H9 (cell line): ENCODE results near the gene GGCX. TPM values are rescaled to one million over a fixed set of nuclear protein-coding genes. Genes with fewer than 3 reads are reported as not detected.
A peak's percentile ranks its signal among the peaks of the same experiment; 100 is the strongest.

Experiments used
- DNase-seq: peaks from one replicate; pipeline ENCODE4 v3.0.0-alpha.2; 2017
- H2AFZ ChIP-seq: one replicate; pipeline ENCODE4 v1.6.1; 2013; ENCODE audit warnings: mild to moderate bottlenecking, low read length, control low read depth, moderate library complexity
- H2AK5ac ChIP-seq: 2 replicates; pipeline ENCODE4 v1.6.1; 2013; ENCODE audit warnings: low read length, control low read depth, mixed read lengths; ENCODE audit not compliant: insufficient read length
- H2BK120ac ChIP-seq: one replicate; pipeline ENCODE4 v1.6.1; 2013; ENCODE audit warnings: low read depth, mild to moderate bottlenecking, low read length, control low read depth, inconsistent platforms; ENCODE audit not compliant: poor library complexity, severe bottlenecking
- H2BK12ac ChIP-seq: 2 replicates; pipeline ENCODE4 v1.6.1; 2013; ENCODE audit warnings: low read length, control low read depth, mixed read lengths, low read depth; ENCODE audit not compliant: insufficient read length
- H2BK15ac ChIP-seq: 2 replicates; pipeline ENCODE4 v1.6.1; 2013; ENCODE audit warnings: low read depth, low read length, control low read depth
- H2BK20ac ChIP-seq: one replicate; pipeline ENCODE4 v1.6.1; 2013; ENCODE audit warnings: low read depth, mild to moderate bottlenecking, low read length, control low read depth, inconsistent platforms; ENCODE audit not compliant: poor library complexity, severe bottlenecking
- H2BK5ac ChIP-seq: 2 replicates; pipeline ENCODE4 v1.6.1; 2013; ENCODE audit warnings: low read length, control low read depth, mixed read lengths; ENCODE audit not compliant: insufficient read length
- H3K14ac ChIP-seq: 2 replicates; pipeline ENCODE4 v1.6.1; 2013; ENCODE audit warnings: low read length, control low read depth; ENCODE audit not compliant: insufficient read depth
- H3K18ac ChIP-seq: 2 replicates; pipeline ENCODE4 v1.6.1; 2013; ENCODE audit warnings: low read depth, mild to moderate bottlenecking, mixed read lengths, low read length, control low read depth; ENCODE audit not compliant: insufficient read length
- H3K23ac ChIP-seq: 2 replicates; pipeline ENCODE4 v1.6.1; 2013; ENCODE audit warnings: low read length, control low read depth, mixed read lengths, low read depth; ENCODE audit not compliant: insufficient read length
- H3K23me2 ChIP-seq: 2 replicates; pipeline ENCODE4 v1.6.1; 2013; ENCODE audit warnings: low read depth, mild to moderate bottlenecking, mixed read lengths, low read length, control low read depth; ENCODE audit not compliant: insufficient read length, poor library complexity, severe bottlenecking
- H3K27ac ChIP-seq: 2 replicates; pipeline ENCODE4 v1.5.1; 2013; ENCODE audit warnings: low read length, control low read depth, mixed read lengths, low read depth; ENCODE audit not compliant: insufficient read length
- H3K27me3 ChIP-seq: 2 replicates; pipeline ENCODE4 v1.6.1; 2013; ENCODE audit warnings: low read length, control low read depth, inconsistent platforms; ENCODE audit not compliant: insufficient read depth
- H3K4ac ChIP-seq: 2 replicates; pipeline ENCODE4 v1.6.1; 2013; ENCODE audit warnings: low read depth, mild to moderate bottlenecking, control low read depth, inconsistent platforms, low read length, moderate library complexity
- H3K4me1 ChIP-seq: 2 replicates; pipeline ENCODE4 v1.6.1; 2013; ENCODE audit warnings: low read length, control low read depth, inconsistent platforms; ENCODE audit not compliant: insufficient read depth
- H3K4me2 ChIP-seq: 2 replicates; pipeline ENCODE4 v1.6.1; 2013; ENCODE audit warnings: low read length, control low read depth, mixed read lengths; ENCODE audit not compliant: insufficient read length, insufficient read depth
- H3K56ac ChIP-seq: 2 replicates; pipeline ENCODE4 v1.6.1; 2013; ENCODE audit warnings: low read depth, mild to moderate bottlenecking, mixed read lengths, low read length, control low read depth; ENCODE audit not compliant: insufficient read length
- H3K79me1 ChIP-seq: 2 replicates; pipeline ENCODE4 v1.6.1; 2013; ENCODE audit warnings: low read depth, mild to moderate bottlenecking, moderate library complexity, low read length, control low read depth, inconsistent platforms; ENCODE audit not compliant: insufficient read depth, poor library complexity, severe bottlenecking
- H3K79me2 ChIP-seq: 2 replicates; pipeline ENCODE4 v1.6.1; 2013; ENCODE audit warnings: low read length, control low read depth, inconsistent platforms; ENCODE audit not compliant: insufficient read depth
- H3K9ac ChIP-seq: 2 replicates; pipeline ENCODE4 v1.6.1; 2013; ENCODE audit warnings: low read length, control low read depth, mixed read lengths; ENCODE audit not compliant: insufficient read length; ENCODE audit errors: extremely low read depth
- H3K9me3 ChIP-seq: one replicate; pipeline ENCODE4 v1.6.1; 2013; ENCODE audit warnings: low read depth, low read length, inconsistent platforms; ENCODE audit not compliant: control insufficient read depth
- H3T11ph ChIP-seq: one replicate; pipeline ENCODE4 v1.6.1; 2013; ENCODE audit warnings: mild to moderate bottlenecking, low read length, control low read depth, inconsistent platforms
- H4K20me1 ChIP-seq: one replicate; pipeline ENCODE4 v1.6.1; 2013; ENCODE audit not compliant: control insufficient read depth, insufficient read length, insufficient read depth
- H4K5ac ChIP-seq: 2 replicates; pipeline ENCODE4 v1.6.1; 2013; ENCODE audit warnings: low read depth, mild to moderate bottlenecking, mixed read lengths, low read length, control low read depth; ENCODE audit not compliant: insufficient read length
- H4K8ac ChIP-seq: replicated peaks from 2 replicates; pipeline ENCODE4 v1.6.1; 2013; ENCODE audit warnings: low read length, control low read depth, mixed read lengths, low read depth; ENCODE audit not compliant: insufficient read length
- H4K91ac ChIP-seq: 2 replicates; pipeline ENCODE4 v1.6.1; 2013; ENCODE audit warnings: low read depth, mild to moderate bottlenecking, moderate library complexity, mixed read lengths, low read length, control low read depth; ENCODE audit not compliant: insufficient read length
- H3K27ac Mint-ChIP-seq, 3 experiments: 2 replicates in 2 of 3; 3 replicates in 1 of 3; pipeline ENCODE4 v1.8.0; 2020 to 2021; ENCODE audit warnings: mixed read lengths in 3 of 3, mild to moderate bottlenecking in 1 of 3, moderate library complexity in 1 of 3
- H3K27me3 Mint-ChIP-seq: 2 replicates; pipeline ENCODE4 v1.8.0; 2021; ENCODE audit warnings: low read depth, mild to moderate bottlenecking, moderate library complexity, mixed read lengths
- H3K36me3 Mint-ChIP-seq, 3 experiments: 2 replicates in 2 of 3; 3 replicates in 1 of 3; pipeline ENCODE4 v1.8.0; 2020 to 2021; ENCODE audit warnings: low read depth in 3 of 3, mixed read lengths in 3 of 3; ENCODE audit not compliant: insufficient read depth in 1 of 3
- H3K4me1 Mint-ChIP-seq, 2 experiments: 2 replicates each; pipeline ENCODE4 v1.8.0; 2020; ENCODE audit warnings: mixed read lengths in 2 of 2
- H3K4me3 Mint-ChIP-seq, 2 experiments: 2 replicates in 1 of 2; 3 replicates in 1 of 2; pipeline ENCODE4 v1.8.0; 2020 to 2021; ENCODE audit warnings: mild to moderate bottlenecking in 2 of 2, mixed read lengths in 2 of 2, moderate library complexity in 1 of 2
- H3K9me3 Mint-ChIP-seq, 2 experiments: 2 replicates in 1 of 2; 3 replicates in 1 of 2; pipeline ENCODE4 v1.8.0; 2020; ENCODE audit warnings: mild to moderate bottlenecking in 2 of 2, mixed read lengths in 2 of 2, moderate library complexity in 1 of 2
- CTCF ChIP-seq: fragments of 200-600 bp; sonication (generic); conservative IDR thresholded peaks from 3 replicates; pipeline ENCODE4 v1.8.0; 2021; ENCODE audit warnings: antibody characterized with exemption, mild to moderate bottlenecking
- WGBS: extraction: QIAGEN DNeasy Blood & Tissue Kit; methylation state at CpG from one replicate; pipeline ENCODE4 v1.1.7; 2013; ENCODE audit warnings: missing lambda C conversion rate, low lambda C conversion rate, mixed read lengths; ENCODE audit not compliant: insufficient read length; ENCODE audit errors: extremely low coverage; 5-methylcytosine and 5-hydroxymethylcytosine counted together
- long read RNA-seq: library from polyadenylated mRNA; unstranded; transcript quantifications from one replicate; pipeline ENCODE4 v2.0.0, GENCODE V29; 2020
- total RNA-seq: library from RNA; stranded (reverse); gene quantifications from 2 replicates; pipeline ENCODE4 v1.2.1, GENCODE V29; 2021

Gene GGCX
- total RNA-seq: 32.2 and 32.9 TPM in 2 replicates
- long read RNA-seq, full-length matches to known transcripts: 75 of 99 reads
- long read RNA-seq, partial matches to known transcripts: 4 of 99 reads
- long read RNA-seq, other reads (novel, unspliced or antisense): 20 of 99 reads

- no peak within 1 kb of the TSS for H2BK12ac ChIP-seq
- no peak within 1 kb of the TSS for H2AK5ac ChIP-seq
- H3K9me3 Mint-ChIP-seq: no peaks in the 10 kb centered on the region
- H4K91ac ChIP-seq: no peak within 1 kb of the TSS
- H3K56ac ChIP-seq: no peak within 1 kb of the TSS
- no peaks in the 10 kb centered on the region for H4K20me1 ChIP-seq
- no peak within 1 kb of the TSS for H2AFZ ChIP-seq
- H2BK20ac ChIP-seq: no peak within 1 kb of the TSS
- H3K27me3 Mint-ChIP-seq: peaks cover 21% of the 10 kb centered on the region
- H3K79me2 ChIP-seq: peaks cover 5% of the 10 kb centered on the region; the same call in 1 of the 2 replicates
- no peak within 1 kb of the TSS for H4K8ac ChIP-seq
- H3K9me3 ChIP-seq: no peaks in the 10 kb centered on the region
- H3K4ac ChIP-seq: no peak within 1 kb of the TSS
- peak within 1 kb of the TSS; percentile 90 for H3K14ac ChIP-seq
- H3K4me2 ChIP-seq: peak within 1 kb of the TSS; percentile 56
- no peak for TF ChIP-seq CTCF
- H3K4me3 Mint-ChIP-seq: peak within 1 kb of the TSS; percentile 91 to 97
- H3K4me1 Mint-ChIP-seq: peaks cover 12 to 13% of the 10 kb centered on the region in 2 experiments; a peak in 3 of 4 replicates
- peak within 1 kb of the TSS; percentile 71 for H3K18ac ChIP-seq
- H2BK15ac ChIP-seq: no peak within 1 kb of the TSS
- no peaks in the 10 kb centered on the region for H3K23me2 ChIP-seq
- H3K27me3 ChIP-seq: no peaks in the 10 kb centered on the region
- H3T11ph ChIP-seq: no peak within 1 kb of the TSS
- H2BK5ac ChIP-seq: no peak within 1 kb of the TSS
- H3K23ac ChIP-seq: no peak within 1 kb of the TSS
- no peaks in the 10 kb centered on the region for H3K79me1 ChIP-seq
- no peak within 1 kb of the TSS for H4K5ac ChIP-seq
- H3K4me1 ChIP-seq: no peaks in the 10 kb centered on the region
- peaks cover 7 to 10% (median 7%) of the 10 kb centered on the region in 3 experiments for H3K36me3 Mint-ChIP-seq
- peak within 1 kb of the TSS; percentile 43 for H3K27ac ChIP-seq
- peak within 1 kb of the TSS; percentile 99 for H3K27ac Mint-ChIP-seq
- no CpG with 5 or more reads among the region's 64 CpGs for WGBS
- H2BK120ac ChIP-seq: no peak within 1 kb of the TSS
- peak within 1 kb of the TSS; percentile 81 for H3K9ac ChIP-seq
- DNase-seq: peak; percentile 97
Observed at GRCh38 chr2:85561280-85562212, at the start of gene GGCX. Gene GGCX, minus strand, starts transcription at chr2:85561493. Its CDS starts 65 bp downstream, at chr2:85561428.
